CD4-positive, alpha-beta T cell (primary cell): ENCODE results near the gene AMFR. TPM values are rescaled to one million over a fixed set of nuclear protein-coding genes. Genes with fewer than 3 reads are reported as not detected.

Source experiments
- ATAC-seq: fragments of 200-7000 bp; cut with Tn5 transposase; one replicate; pipeline ENCODE4 v1.10.0; 2022; ENCODE audit warnings: mild to moderate bottlenecking; ENCODE audit not compliant: poor library complexity
- CTCF ChIA-PET: fragments of 350-600 bp; sonication (Branson Sonifier 250); formaldehyde crosslinking; loops from one replicate; lab custom pipeline; 2021; ENCODE audit warnings: antibody characterized with exemption, inconsistent platforms; lab: Charles Lee
- POLR2A ChIA-PET: fragments of 350-600 bp; sonication (Branson Sonifier 250); formaldehyde crosslinking; loops from one replicate; lab custom pipeline; 2021; ENCODE audit warnings: antibody characterized with exemption, inconsistent platforms; lab: Charles Lee
- DNase-seq, 14 experiments: peaks; one replicate each; pipeline ENCODE4 v3.0.0-alpha.2; 2013 to 2020; ENCODE audit warnings: mixed read lengths in 2 of 14
- H3K27ac ChIP-seq, 2 donors: one replicate each; pipeline versions ENCODE4 v1.5.1 to v1.7.0; 2013; ENCODE audit warnings: low read length in 2 of 2, low read depth in 1 of 2, mild to moderate bottlenecking in 1 of 2
- H3K27me3 ChIP-seq, 2 experiments: 1 replicate in 1 of 2; 2 replicates in 1 of 2; pipeline versions ENCODE4 v1.6.1 to v1.7.0; 2013; ENCODE audit warnings: low read length in 2 of 2, control low read depth in 1 of 2, mild to moderate bottlenecking in 1 of 2, moderate library complexity in 1 of 2; ENCODE audit not compliant: insufficient read depth in 2 of 2, control insufficient read depth in 1 of 2
- H3K36me3 ChIP-seq: one replicate; pipeline ENCODE4 v1.6.1; 2013; ENCODE audit warnings: low read length, control low read depth; ENCODE audit not compliant: insufficient read depth
- H3K4me1 ChIP-seq: one replicate; pipeline ENCODE4 v1.6.1; 2013; ENCODE audit warnings: low read length, control low read depth; ENCODE audit not compliant: insufficient read depth
- H3K4me3 ChIP-seq: one replicate; pipeline ENCODE4 v1.5.1; 2013; ENCODE audit warnings: mild to moderate bottlenecking, low read length, moderate library complexity
- H3K9me3 ChIP-seq, 2 experiments: 1 replicate in 1 of 2; 2 replicates in 1 of 2; pipeline versions ENCODE4 v1.6.1 to v1.7.0; 2013; ENCODE audit warnings: low read length in 2 of 2, mild to moderate bottlenecking in 2 of 2, control low read depth in 1 of 2, moderate library complexity in 1 of 2; ENCODE audit not compliant: control insufficient read depth in 1 of 2, insufficient read depth in 1 of 2
- H3K27ac Mint-ChIP-seq: one replicate; pipeline ENCODE4 v1.8.0; 2020; ENCODE audit warnings: mixed read lengths
- H3K27me3 Mint-ChIP-seq: one replicate; pipeline ENCODE4 v1.8.0; 2021; ENCODE audit warnings: mixed read lengths
- H3K36me3 Mint-ChIP-seq: one replicate; pipeline ENCODE4 v1.8.0; 2021; ENCODE audit warnings: low read depth, mixed read lengths
- H3K4me1 Mint-ChIP-seq: one replicate; pipeline ENCODE4 v1.8.0; 2021; ENCODE audit warnings: low read depth, mixed read lengths
- H3K4me3 Mint-ChIP-seq: one replicate; pipeline ENCODE4 v1.8.0; 2020; ENCODE audit warnings: mild to moderate bottlenecking, mixed read lengths
- H3K9me3 Mint-ChIP-seq: one replicate; pipeline ENCODE4 v1.8.0; 2020; ENCODE audit warnings: mixed read lengths
- intact Hi-C, 2 experiments: fragments of 100-400 bp; cut with DNase I in 1 of 2; cut with micrococcal nuclease in 1 of 2; formaldehyde crosslinking; loops; one replicate each; pipeline versions ENCODE4 v1.15.1 to v1.9.0; 2023 to 2025; cut with DNase I, micrococcal nuclease
- total RNA-seq, 174 experiments: library from RNA in 2 of 174; stranded (reverse) in 2 of 174; gene quantifications; one replicate each; pipeline ENCODE4 v1.2.3 and lab custom pipeline; 2021 to 2026
- TF ChIP-seq, protein P1 (sequence below): fragments of 200-600 bp; IDR thresholded peaks from one replicate; pipeline ENCODE4 v1.8.0; 2022; ENCODE audit warnings: antibody characterized with exemption, mild to moderate bottlenecking

The AMFR gene
- total RNA-seq, 2 experiments from 2014 or later = 79.2 to 83.8 TPM

GRCh38 chr16:56340416-56340815, 84.9 kb downstream of the AMFR start:
- ChIA-PET CTCF (no interaction called here), POLR2A (no interaction called here)
- Mint-ChIP-seq H3K4me1 (no peaks in the 10 kb centered on the region), H3K27me3 (no peaks in the 10 kb centered on the region), H3K36me3 (no peaks in the 10 kb centered on the region), H3K4me3 (no peak overlapping the region), H3K27ac (no peak overlapping the region), H3K9me3 (no peaks in the 10 kb centered on the region)
- Histone ChIP-seq H3K9me3 (no peaks in the 10 kb centered on the region), H3K36me3 (no peaks in the 10 kb centered on the region), H3K4me3 (no peak overlapping the region), H3K4me1 (no peaks in the 10 kb centered on the region), H3K27ac (no peak overlapping the region), H3K27me3 (no peaks in the 10 kb centered on the region)
- intact Hi-C loops = no loop called here
- ATAC-seq (no peak), DNase-seq (no peak)
- TF ChIP-seq, protein P1, sequence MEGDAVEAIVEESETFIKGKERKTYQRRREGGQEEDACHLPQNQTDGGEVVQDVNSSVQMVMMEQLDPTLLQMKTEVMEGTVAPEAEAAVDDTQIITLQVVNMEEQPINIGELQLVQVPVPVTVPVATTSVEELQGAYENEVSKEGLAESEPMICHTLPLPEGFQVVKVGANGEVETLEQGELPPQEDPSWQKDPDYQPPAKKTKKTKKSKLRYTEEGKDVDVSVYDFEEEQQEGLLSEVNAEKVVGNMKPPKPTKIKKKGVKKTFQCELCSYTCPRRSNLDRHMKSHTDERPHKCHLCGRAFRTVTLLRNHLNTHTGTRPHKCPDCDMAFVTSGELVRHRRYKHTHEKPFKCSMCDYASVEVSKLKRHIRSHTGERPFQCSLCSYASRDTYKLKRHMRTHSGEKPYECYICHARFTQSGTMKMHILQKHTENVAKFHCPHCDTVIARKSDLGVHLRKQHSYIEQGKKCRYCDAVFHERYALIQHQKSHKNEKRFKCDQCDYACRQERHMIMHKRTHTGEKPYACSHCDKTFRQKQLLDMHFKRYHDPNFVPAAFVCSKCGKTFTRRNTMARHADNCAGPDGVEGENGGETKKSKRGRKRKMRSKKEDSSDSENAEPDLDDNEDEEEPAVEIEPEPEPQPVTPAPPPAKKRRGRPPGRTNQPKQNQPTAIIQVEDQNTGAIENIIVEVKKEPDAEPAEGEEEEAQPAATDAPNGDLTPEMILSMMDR = no peak

DNA sequence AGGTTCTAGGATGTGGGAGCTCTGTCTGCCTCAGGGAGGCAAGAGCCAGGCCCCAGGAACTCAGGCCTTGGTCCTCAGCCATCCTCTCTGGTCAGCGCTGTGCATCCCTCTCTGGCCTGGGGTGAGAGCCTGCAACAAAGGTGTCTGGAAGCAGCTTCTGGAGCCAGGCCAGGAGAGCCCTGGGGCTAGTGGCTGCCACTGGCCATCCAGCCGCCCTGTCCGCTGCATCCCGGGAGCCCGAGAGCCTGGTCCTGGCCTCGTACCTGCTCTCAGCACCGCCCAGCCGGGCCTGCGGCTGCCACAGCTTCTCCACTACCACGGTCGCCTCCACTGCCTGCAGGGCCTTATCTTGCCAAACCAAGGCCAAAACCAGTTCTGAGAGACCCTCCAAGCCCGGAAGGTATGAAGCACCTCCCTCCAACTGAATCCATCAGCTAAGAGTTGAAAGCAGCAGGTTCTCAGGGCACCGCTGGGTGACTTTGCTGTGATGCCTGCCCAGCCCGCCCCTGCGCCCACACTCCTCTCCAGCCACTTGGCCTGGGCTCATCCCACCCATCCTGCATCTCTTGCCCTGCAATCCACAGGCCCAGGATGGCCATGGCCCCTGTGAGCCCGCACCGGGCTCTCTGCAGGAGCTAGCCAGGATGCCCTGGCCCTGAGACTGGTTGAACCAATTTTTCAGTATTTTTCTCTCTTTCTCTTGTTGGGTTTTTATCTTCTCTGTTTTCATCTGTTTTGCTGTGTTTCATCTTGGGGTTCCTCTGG, 85.7 kb downstream of the AMFR start:
- ChIA-PET CTCF (no interaction called here), POLR2A (no interaction called here)
- Mint-ChIP-seq H3K36me3 (no peaks in the 10 kb centered on the region), H3K9me3 (no peaks in the 10 kb centered on the region), H3K4me3 (no peak overlapping the region), H3K27me3 (no peaks in the 10 kb centered on the region), H3K27ac (no peak overlapping the region), H3K4me1 (no peaks in the 10 kb centered on the region)
- no peak for ATAC-seq
- Histone ChIP-seq H3K27me3 (no peaks in the 10 kb centered on the region), H3K4me3 (no peak overlapping the region), H3K27ac (no peak overlapping the region), H3K36me3 (no peaks in the 10 kb centered on the region), H3K4me1 (no peaks in the 10 kb centered on the region), H3K9me3 (no peaks in the 10 kb centered on the region)
- DNase-seq = no peak
- TF ChIP-seq, protein P1 = no peak
- intact Hi-C loops = no loop called here

GRCh38 chr16:56338566-56339318, 86.6 kb downstream of the AMFR start:
- H3K27me3 ChIP-seq = no peaks in the 10 kb centered on the region
- H3K4me1 ChIP-seq = no peaks in the 10 kb centered on the region
- no peaks in the 10 kb centered on the region for H3K36me3 ChIP-seq
- H3K9me3 Mint-ChIP-seq = no peaks in the 10 kb centered on the region
- H3K27me3 Mint-ChIP-seq = no peaks in the 10 kb centered on the region
- ATAC-seq = no peak
- no peak overlapping the region for H3K27ac ChIP-seq
- H3K4me1 Mint-ChIP-seq = no peaks in the 10 kb centered on the region
- no peak overlapping the region for H3K4me3 Mint-ChIP-seq
- H3K36me3 Mint-ChIP-seq = no peaks in the 10 kb centered on the region
- no peak overlapping the region for H3K4me3 ChIP-seq
- intact Hi-C loops = no loop called here
- no peak overlapping the region for H3K27ac Mint-ChIP-seq
- TF ChIP-seq, protein P1 = no peak
- DNase-seq = no peak
- no peaks in the 10 kb centered on the region for H3K9me3 ChIP-seq
- ChIA-PET CTCF (no interaction called here), POLR2A (no interaction called here)
